Measurements from ENCODE around the gene SIRPD. TPM values are rescaled to one million over a fixed set of nuclear protein-coding genes. Genes with fewer than 3 reads are reported as not detected.

SIRPD gene
- total and polyA plus RNA-seq, 2 of the 13 experiments (the other 11 are each of a cell fraction or from before 2014, with no cell fraction given): not detected

DNA sequence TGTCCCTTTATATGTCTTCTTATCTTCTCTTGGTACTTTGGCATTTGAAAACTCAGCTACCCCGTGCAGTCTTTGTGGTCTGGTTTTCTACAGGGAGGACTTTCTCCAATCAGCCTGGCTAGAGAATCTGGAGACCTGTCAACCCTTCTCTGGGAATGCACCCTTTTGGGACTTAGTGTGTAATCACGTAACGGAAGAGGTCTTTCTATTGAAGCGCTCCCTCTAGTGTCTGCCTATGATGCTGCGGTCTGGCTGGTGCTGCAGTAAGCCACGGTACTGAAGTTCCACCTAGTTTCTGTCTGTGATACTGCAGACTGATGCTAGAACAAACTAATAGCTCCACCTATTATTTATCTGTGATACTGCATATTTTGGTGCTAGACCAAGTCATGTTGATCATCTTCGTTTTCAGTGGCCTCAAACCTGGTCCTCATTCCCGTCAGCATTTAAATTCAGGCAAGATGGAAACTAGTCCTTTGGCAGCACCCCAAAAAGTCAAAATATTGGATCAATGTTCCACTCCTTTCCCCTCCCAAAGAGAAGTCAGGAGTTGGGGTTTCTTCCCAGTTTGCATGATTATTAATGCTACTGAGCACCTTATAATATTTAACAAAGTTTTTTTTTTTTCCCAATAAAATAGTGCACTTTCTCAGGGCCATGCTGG is 53.8 kb downstream of the SIRPD start (continued):
- TF ChIP-seq TBX3 (IDR thresholded peaks at IDR 0.05; ENCODE audit: borderline replicate concordance): no peak
- TF ChIP-seq ZBTB20 (CRISPR knock-in tag; IDR thresholded peaks at IDR 0.05; ENCODE audit: borderline replicate concordance, low read depth): no peak
- peak; percentile 95 for TF ChIP-seq RAD21 (CRISPR knock-in tag; IDR thresholded peaks at IDR 0.05)
- peak; percentile 68; the same call in 1 of the 2 replicates for TF ChIP-seq ERF (CRISPR knock-in tag; IDR thresholded peaks at IDR 0.05)
- no peak for TF ChIP-seq NR2F2 (IDR thresholded peaks at IDR 0.05; ENCODE audit: borderline replicate concordance, low read depth)
- peak; percentile 55; the same call in 1 of the 2 replicates for TF ChIP-seq DMAP1 (CRISPR knock-in tag; IDR thresholded peaks at IDR 0.05)
- no peak for TF ChIP-seq ADNP (CRISPR knock-in tag; IDR thresholded peaks at IDR 0.05)
- TF ChIP-seq, protein P1, sequence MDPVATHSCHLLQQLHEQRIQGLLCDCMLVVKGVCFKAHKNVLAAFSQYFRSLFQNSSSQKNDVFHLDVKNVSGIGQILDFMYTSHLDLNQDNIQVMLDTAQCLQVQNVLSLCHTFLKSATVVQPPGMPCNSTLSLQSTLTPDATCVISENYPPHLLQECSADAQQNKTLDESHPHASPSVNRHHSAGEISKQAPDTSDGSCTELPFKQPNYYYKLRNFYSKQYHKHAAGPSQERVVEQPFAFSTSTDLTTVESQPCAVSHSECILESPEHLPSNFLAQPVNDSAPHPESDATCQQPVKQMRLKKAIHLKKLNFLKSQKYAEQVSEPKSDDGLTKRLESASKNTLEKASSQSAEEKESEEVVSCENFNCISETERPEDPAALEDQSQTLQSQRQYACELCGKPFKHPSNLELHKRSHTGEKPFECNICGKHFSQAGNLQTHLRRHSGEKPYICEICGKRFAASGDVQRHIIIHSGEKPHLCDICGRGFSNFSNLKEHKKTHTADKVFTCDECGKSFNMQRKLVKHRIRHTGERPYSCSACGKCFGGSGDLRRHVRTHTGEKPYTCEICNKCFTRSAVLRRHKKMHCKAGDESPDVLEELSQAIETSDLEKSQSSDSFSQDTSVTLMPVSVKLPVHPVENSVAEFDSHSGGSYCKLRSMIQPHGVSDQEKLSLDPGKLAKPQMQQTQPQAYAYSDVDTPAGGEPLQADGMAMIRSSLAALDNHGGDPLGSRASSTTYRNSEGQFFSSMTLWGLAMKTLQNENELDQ (CRISPR knock-in tag; IDR thresholded peaks at IDR 0.05; ENCODE audit: borderline replicate concordance): peak; percentile 65; the same call in 1 of the 2 replicates
- no peak for TF ChIP-seq ZNF3 (CRISPR knock-in tag; IDR thresholded peaks at IDR 0.05)
- peak; percentile 20; the same call in 1 of the 2 replicates for TF ChIP-seq ZNF788 (CRISPR knock-in tag; IDR thresholded peaks at IDR 0.05; ENCODE audit: borderline replicate concordance)
- no peak for TF ChIP-seq AGO2 (optimal IDR thresholded peaks at IDR 0.05; ENCODE audit: low read depth, low read length)
- TF ChIP-seq FIP1L1 (IDR thresholded peaks at IDR 0.05; ENCODE audit: borderline replicate concordance, insufficient read depth, low read depth, low read length): no peak
- TF ChIP-seq KDM1A (CRISPR knock-in tag; IDR thresholded peaks at IDR 0.05): no peak
- TF ChIP-seq, protein P2, sequence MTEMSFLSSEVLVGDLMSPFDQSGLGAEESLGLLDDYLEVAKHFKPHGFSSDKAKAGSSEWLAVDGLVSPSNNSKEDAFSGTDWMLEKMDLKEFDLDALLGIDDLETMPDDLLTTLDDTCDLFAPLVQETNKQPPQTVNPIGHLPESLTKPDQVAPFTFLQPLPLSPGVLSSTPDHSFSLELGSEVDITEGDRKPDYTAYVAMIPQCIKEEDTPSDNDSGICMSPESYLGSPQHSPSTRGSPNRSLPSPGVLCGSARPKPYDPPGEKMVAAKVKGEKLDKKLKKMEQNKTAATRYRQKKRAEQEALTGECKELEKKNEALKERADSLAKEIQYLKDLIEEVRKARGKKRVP (CRISPR knock-in tag; IDR thresholded peaks at IDR 0.05): no peak
- no peak for TF ChIP-seq ZNF484 (CRISPR knock-in tag; IDR thresholded peaks at IDR 0.05; ENCODE audit: borderline replicate concordance, low read depth)
- no peak for TF ChIP-seq ZNF160 (CRISPR knock-in tag; IDR thresholded peaks at IDR 0.05)
- no peak for TF ChIP-seq ARNTL (CRISPR knock-in tag; IDR thresholded peaks at IDR 0.05)
- TF ChIP-seq MAFF (IDR thresholded peaks at IDR 0.05; ENCODE audit: low read depth, low read length): 0 out of 2 replicates have a peak, but pooled peaks have one; percentile 21
- TF ChIP-seq, protein P3, sequence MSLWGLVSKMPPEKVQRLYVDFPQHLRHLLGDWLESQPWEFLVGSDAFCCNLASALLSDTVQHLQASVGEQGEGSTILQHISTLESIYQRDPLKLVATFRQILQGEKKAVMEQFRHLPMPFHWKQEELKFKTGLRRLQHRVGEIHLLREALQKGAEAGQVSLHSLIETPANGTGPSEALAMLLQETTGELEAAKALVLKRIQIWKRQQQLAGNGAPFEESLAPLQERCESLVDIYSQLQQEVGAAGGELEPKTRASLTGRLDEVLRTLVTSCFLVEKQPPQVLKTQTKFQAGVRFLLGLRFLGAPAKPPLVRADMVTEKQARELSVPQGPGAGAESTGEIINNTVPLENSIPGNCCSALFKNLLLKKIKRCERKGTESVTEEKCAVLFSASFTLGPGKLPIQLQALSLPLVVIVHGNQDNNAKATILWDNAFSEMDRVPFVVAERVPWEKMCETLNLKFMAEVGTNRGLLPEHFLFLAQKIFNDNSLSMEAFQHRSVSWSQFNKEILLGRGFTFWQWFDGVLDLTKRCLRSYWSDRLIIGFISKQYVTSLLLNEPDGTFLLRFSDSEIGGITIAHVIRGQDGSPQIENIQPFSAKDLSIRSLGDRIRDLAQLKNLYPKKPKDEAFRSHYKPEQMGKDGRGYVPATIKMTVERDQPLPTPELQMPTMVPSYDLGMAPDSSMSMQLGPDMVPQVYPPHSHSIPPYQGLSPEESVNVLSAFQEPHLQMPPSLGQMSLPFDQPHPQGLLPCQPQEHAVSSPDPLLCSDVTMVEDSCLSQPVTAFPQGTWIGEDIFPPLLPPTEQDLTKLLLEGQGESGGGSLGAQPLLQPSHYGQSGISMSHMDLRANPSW (CRISPR knock-in tag; IDR thresholded peaks at IDR 0.05; ENCODE audit: borderline replicate concordance): no peak
- TF ChIP-seq, protein P4, sequence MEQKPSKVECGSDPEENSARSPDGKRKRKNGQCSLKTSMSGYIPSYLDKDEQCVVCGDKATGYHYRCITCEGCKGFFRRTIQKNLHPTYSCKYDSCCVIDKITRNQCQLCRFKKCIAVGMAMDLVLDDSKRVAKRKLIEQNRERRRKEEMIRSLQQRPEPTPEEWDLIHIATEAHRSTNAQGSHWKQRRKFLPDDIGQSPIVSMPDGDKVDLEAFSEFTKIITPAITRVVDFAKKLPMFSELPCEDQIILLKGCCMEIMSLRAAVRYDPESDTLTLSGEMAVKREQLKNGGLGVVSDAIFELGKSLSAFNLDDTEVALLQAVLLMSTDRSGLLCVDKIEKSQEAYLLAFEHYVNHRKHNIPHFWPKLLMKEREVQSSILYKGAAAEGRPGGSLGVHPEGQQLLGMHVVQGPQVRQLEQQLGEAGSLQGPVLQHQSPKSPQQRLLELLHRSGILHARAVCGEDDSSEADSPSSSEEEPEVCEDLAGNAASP (CRISPR knock-in tag; IDR thresholded peaks at IDR 0.05; ENCODE audit: borderline replicate concordance): peak; percentile 61; the same call in 1 of the 2 replicates
